Fibroblast of the aortic adventitia (primary cell): ENCODE measurements around the gene BCL7C. TPM values are rescaled to one million over a fixed set of nuclear protein-coding genes. Genes with fewer than 3 reads are reported as not detected.

Experiments used
- DNase-seq: peaks from one replicate; pipeline ENCODE4 v3.0.0-alpha.2; 2010; ENCODE audit warnings: low read depth
- H3K4me3 ChIP-seq: 2 replicates; pipeline ENCODE4 v1.5.1; 2011; ENCODE audit warnings: low read depth, mild to moderate bottlenecking, control low read depth, low read length, moderate library complexity
- CTCF ChIP-seq: IDR thresholded peaks from 2 replicates; pipeline ENCODE4 v1.5.1; 2011; ENCODE audit warnings: mild to moderate bottlenecking, low read length, control low read depth, inconsistent platforms; ENCODE audit not compliant: insufficient read depth
- small RNA-seq: library from RNA; depleted of rRNA; stranded (forward); fragments of <200 nt; gene quantifications from one replicate; pipeline ENCODE3, GENCODE V24; 2012
- total RNA-seq: library from RNA; depleted of rRNA; stranded (reverse); fragments of >200 nt; gene quantifications from 2 replicates; pipeline ENCODE4 v1.2.3, GENCODE V29; 2012; ENCODE audit warnings: low replicate concordance

BCL7C gene
- total RNA-seq, 1 donor, result 45.5 TPM

GRCh38 chr16:30837904-30838303, 56.0 kb downstream of the BCL7C start:
- TF ChIP-seq CTCF, result no peak
- no peak overlapping the region for H3K4me3 ChIP-seq
- DNase-seq, result peak; percentile 13

Small RNA genes within 50 kb of the gene (small RNA-seq; reads per million reads assigned to genes)
- gene MIR4519 (not detected), gene MIR762 (not detected)

Other genes with a start within 250 kb of the BCL7C start
- 8.8 and 14.5 TPM in 2 replicates for gene PRR14, start 243.1 kb downstream of the BCL7C start, total RNA-seq
- gene FBRS, start 235.6 kb downstream of the BCL7C start, total RNA-seq, result 18.3 and 28.4 TPM in 2 replicates
- 10.8 and 21.9 TPM in 2 replicates for gene SRCAP, start 194.9 kb downstream of the BCL7C start, total RNA-seq
- 20.8 and 24.0 TPM in 2 replicates for gene PHKG2, start 145.7 kb downstream of the BCL7C start, total RNA-seq
- 0.49 and 2.7 TPM in 2 replicates for gene CFAP119, start 132.0 kb downstream of the BCL7C start, total RNA-seq
- 73.5 and 89.4 TPM in 2 replicates for gene RNF40, start 131.8 kb downstream of the BCL7C start, total RNA-seq
- gene ZNF629, start 106.9 kb downstream of the BCL7C start, total RNA-seq, result 10.6 and 15.0 TPM in 2 replicates
- 2.5 and 3.2 TPM in 2 replicates for gene CTF1, start 2.5 kb upstream of the BCL7C start, total RNA-seq
- gene FBXL19, start 29.5 kb upstream of the BCL7C start, total RNA-seq, result 9.8 and 16.6 TPM in 2 replicates
- gene ORAI3, start 55.0 kb upstream of the BCL7C start, total RNA-seq, result 33.0 and 35.6 TPM in 2 replicates
- gene SETD1A, start 63.7 kb upstream of the BCL7C start, total RNA-seq, result 1.6 and 5.3 TPM in 2 replicates
- 15.5 and 60.9 TPM in 2 replicates for gene HSD3B7, start 91.1 kb upstream of the BCL7C start, total RNA-seq
- 2.1 and 2.3 TPM in 2 replicates for gene STX1B, start 116.6 kb upstream of the BCL7C start, total RNA-seq
- 24.2 and 29.7 TPM in 2 replicates for gene STX4, start 139.5 kb upstream of the BCL7C start, total RNA-seq
- 4.6 and 12.3 TPM in 2 replicates for gene ZNF668, start 180.2 kb upstream of the BCL7C start, total RNA-seq
- gene ZNF646, start 180.3 kb upstream of the BCL7C start, total RNA-seq, result 5.8 and 16.2 TPM in 2 replicates
- 1.6 and 2.8 TPM in 2 replicates for gene PRSS53, start 194.9 kb upstream of the BCL7C start, total RNA-seq
- gene VKORC1, start 200.7 kb upstream of the BCL7C start, total RNA-seq, result 56.3 and 146 TPM in 2 replicates
- gene BCKDK, start 214.3 kb upstream of the BCL7C start, total RNA-seq, result 16.9 and 39.5 TPM in 2 replicates
- 25.1 and 31.5 TPM in 2 replicates for gene KAT8, start 223.6 kb upstream of the BCL7C start, total RNA-seq
- not detected in 2 replicates for gene PRSS8, start 241.7 kb upstream of the BCL7C start, total RNA-seq